IMR-90 (cell line): ENCODE measurements around the gene TUBGCP2. TPM values are rescaled to one million over a fixed set of nuclear protein-coding genes. Genes with fewer than 3 reads are reported as not detected.

Experiments used
- ATAC-seq: fragments of 200-7000 bp; cut with Tn5 transposase; 2 replicates; pipeline ENCODE4 v1.9.1; 2020; ENCODE audit warnings: low read depth, mild to moderate bottlenecking, moderate library complexity
- BruUV-seq: library from RNA; stranded (reverse); fragments of 400-500 nt; replicated peaks from 2 replicates; lab custom pipeline; 2021; lab: Mats Ljungman, UMichigan
- CTCF ChIA-PET: fragments of 300-600 bp; formaldehyde crosslinking; extraction: SDS; loops from one replicate; lab custom pipeline; 2021; ENCODE audit warnings: antibody characterized with exemption; lab: Yijun Ruan, JAX
- POLR2A ChIA-PET: fragments of 300-600 bp; sonication (Branson Sonifier 250); formaldehyde crosslinking; loops from one replicate; lab custom pipeline; 2022; ENCODE audit warnings: antibody characterized with exemption; ENCODE audit not compliant: unreplicated experiment; lab: Charles Lee
- DNase-seq: peaks from one replicate; pipeline ENCODE4 v3.0.0; 2013
- H2AFZ ChIP-seq: replicated peaks from 2 replicates; pipeline ENCODE3; 2013; ENCODE audit warnings: low read length, mild to moderate bottlenecking; ENCODE audit not compliant: poor library complexity
- H2AK5ac ChIP-seq: 2 replicates; pipeline ENCODE4 v1.6.1; 2013; ENCODE audit warnings: low read depth, low read length, inconsistent platforms
- H2AK9ac ChIP-seq: replicated peaks from 2 replicates; pipeline ENCODE3; 2013; ENCODE audit warnings: mild to moderate bottlenecking, low read depth, low read length, moderate library complexity; ENCODE audit not compliant: poor library complexity
- H2BK120ac ChIP-seq: 2 replicates; pipeline ENCODE4 v1.6.1; 2013; ENCODE audit warnings: low read depth, low read length, inconsistent platforms
- H2BK15ac ChIP-seq: 3 replicates; pipeline ENCODE4 v1.6.1; 2013; ENCODE audit warnings: low read depth, low read length, inconsistent platforms
- H2BK20ac ChIP-seq: 2 replicates; pipeline ENCODE4 v1.6.1; 2013; ENCODE audit warnings: low read depth, mild to moderate bottlenecking, inconsistent platforms, low read length, moderate library complexity
- H2BK5ac ChIP-seq: 2 replicates; pipeline ENCODE4 v1.6.1; 2013; ENCODE audit warnings: mild to moderate bottlenecking, low read depth, low read length, inconsistent platforms; ENCODE audit not compliant: poor library complexity, severe bottlenecking
- H3K14ac ChIP-seq: replicated peaks from 2 replicates; pipeline ENCODE4 v1.6.1; 2013; ENCODE audit warnings: low read depth, low read length, inconsistent platforms
- H3K18ac ChIP-seq: 2 replicates; pipeline ENCODE4 v1.6.1; 2013; ENCODE audit warnings: low read depth, low read length, control low read depth
- H3K23ac ChIP-seq: 2 replicates; pipeline ENCODE4 v1.6.1; 2013; ENCODE audit warnings: low read depth, low read length, inconsistent platforms
- H3K27ac ChIP-seq: 2 replicates; pipeline ENCODE4 v1.5.1; 2013; ENCODE audit warnings: mild to moderate bottlenecking, control low read depth, low read length; ENCODE audit not compliant: insufficient read depth
- H3K27me3 ChIP-seq: 2 replicates; pipeline ENCODE4 v1.6.1; 2013; ENCODE audit warnings: low read length; ENCODE audit not compliant: control insufficient read depth, insufficient read depth
- H3K36me3 ChIP-seq: 2 replicates; pipeline ENCODE4 v1.6.1; 2013; ENCODE audit warnings: low read length, mixed read lengths; ENCODE audit not compliant: control insufficient read depth, insufficient read depth
- H3K4ac ChIP-seq: 2 replicates; pipeline ENCODE4 v1.6.1; 2013; ENCODE audit warnings: low read depth, low read length, inconsistent platforms
- H3K4me1 ChIP-seq: 2 replicates; pipeline ENCODE4 v1.6.1; 2013; ENCODE audit warnings: low read length, mixed read lengths; ENCODE audit not compliant: control insufficient read depth, insufficient read depth
- H3K4me2 ChIP-seq: 2 replicates; pipeline ENCODE4 v1.6.1; 2013; ENCODE audit warnings: low read depth, mild to moderate bottlenecking, control low read depth, low read length, moderate library complexity
- H3K4me3 ChIP-seq: 2 replicates; pipeline ENCODE4 v1.5.1; 2013; ENCODE audit warnings: low read depth, mild to moderate bottlenecking, control low read depth, low read length, moderate library complexity; ENCODE audit not compliant: insufficient read depth
- H3K56ac ChIP-seq: 2 replicates; pipeline ENCODE4 v1.6.1; 2013; ENCODE audit warnings: low read length, inconsistent platforms; ENCODE audit not compliant: insufficient read depth; ENCODE audit errors: extremely low read depth
- H3K79me1 ChIP-seq, 2 experiments: 2 replicates each; pipeline ENCODE4 v1.6.1; 2013; ENCODE audit warnings: low read length in 2 of 2, inconsistent platforms in 1 of 2, low read depth in 1 of 2
- H3K9ac ChIP-seq: 2 replicates; pipeline ENCODE4 v1.6.1; 2013; ENCODE audit warnings: low read depth, low read length, control low read depth
- H3K9me1 ChIP-seq: 2 replicates; pipeline ENCODE4 v1.6.1; 2013; ENCODE audit warnings: low read length, inconsistent platforms; ENCODE audit not compliant: insufficient read depth
- H3K9me3 ChIP-seq: 2 replicates; pipeline ENCODE4 v1.6.1; 2013; ENCODE audit warnings: low read length; ENCODE audit not compliant: control insufficient read depth, insufficient read depth
- H4K20me1 ChIP-seq: 2 replicates; pipeline ENCODE4 v1.6.1; 2013; ENCODE audit warnings: low read length, inconsistent platforms; ENCODE audit not compliant: insufficient read depth
- H4K5ac ChIP-seq: 2 replicates; pipeline ENCODE4 v1.6.1; 2013; ENCODE audit warnings: mild to moderate bottlenecking, low read depth, low read length, control low read depth
- H4K8ac ChIP-seq, 2 experiments: 2 replicates each; pipeline ENCODE4 v1.6.1; 2013; ENCODE audit warnings: low read depth in 2 of 2, low read length in 2 of 2, control low read depth in 1 of 2, inconsistent platforms in 1 of 2
- H4K91ac ChIP-seq: 2 replicates; pipeline ENCODE4 v1.6.1; 2013; ENCODE audit warnings: low read depth, low read length, inconsistent platforms; ENCODE audit not compliant: insufficient read depth
- BHLHE40 ChIP-seq: fragments of 150-350 bp; IDR thresholded peaks from 2 replicates; pipeline ENCODE4 v1.6.1; 2016; ENCODE audit warnings: mild to moderate bottlenecking, low read depth, low read length
- CEBPB ChIP-seq: IDR thresholded peaks from 2 replicates; pipeline ENCODE4 v1.6.1; 2012; ENCODE audit warnings: low read depth, low read length, improper control_type of control experiment
- CHD1 ChIP-seq: IDR thresholded peaks from 2 replicates; pipeline ENCODE4 v1.6.1; 2012; ENCODE audit warnings: low read depth, low read length, improper control_type of control experiment
- ELK1 ChIP-seq: fragments of 150-350 bp; IDR thresholded peaks from 2 replicates; pipeline ENCODE4 v1.6.1; 2016; ENCODE audit warnings: low read depth, mild to moderate bottlenecking, low read length, moderate library complexity, borderline replicate concordance
- FOS ChIP-seq: fragments of 150-350 bp; IDR thresholded peaks from 2 replicates; pipeline ENCODE4 v1.6.1; 2016; ENCODE audit warnings: low read depth, low read length
- MAFK ChIP-seq: IDR thresholded peaks from 2 replicates; pipeline ENCODE4 v1.6.1; 2012; ENCODE audit warnings: low read depth, low read length, improper control_type of control experiment
- MAZ ChIP-seq: IDR thresholded peaks from 2 replicates; pipeline ENCODE4 v1.6.1; 2012; ENCODE audit warnings: low read depth, mild to moderate bottlenecking, low read length, improper control_type of control experiment, moderate library complexity, borderline replicate concordance
- MXI1 ChIP-seq: IDR thresholded peaks from 2 replicates; pipeline ENCODE4 v1.6.1; 2012; ENCODE audit warnings: low read depth, mild to moderate bottlenecking, low read length, moderate library complexity, borderline replicate concordance
- NFE2L2 ChIP-seq: fragments of 150-350 bp; IDR thresholded peaks from 2 replicates; pipeline ENCODE4 v1.6.1; 2016; ENCODE audit warnings: low read depth, mild to moderate bottlenecking, low read length
- POLR2A ChIP-seq: IDR thresholded peaks from 2 replicates; pipeline ENCODE4 v1.6.1; 2012; ENCODE audit warnings: mild to moderate bottlenecking, low read depth, low read length
- RAD21 ChIP-seq: IDR thresholded peaks from 2 replicates; pipeline ENCODE4 v1.6.1; 2012; ENCODE audit warnings: low read length, improper control_type of control experiment
- RCOR1 ChIP-seq: IDR thresholded peaks from 2 replicates; pipeline ENCODE4 v1.6.1; 2012; ENCODE audit warnings: mild to moderate bottlenecking, low read length, improper control_type of control experiment; ENCODE audit not compliant: insufficient replicate concordance
- RFX5 ChIP-seq: IDR thresholded peaks from 2 replicates; pipeline ENCODE4 v1.8.0; 2012; ENCODE audit warnings: low read depth, mild to moderate bottlenecking, low read length, moderate library complexity
- SMC3 ChIP-seq: fragments of 150-350 bp; IDR thresholded peaks from 2 replicates; pipeline ENCODE4 v1.6.1; 2016; ENCODE audit warnings: low read depth, mild to moderate bottlenecking, antibody characterized with exemption, low read length, moderate library complexity
- WGBS, 2 experiments: methylation state at CpG; one replicate each; pipeline versions ENCODE4 v1.1.5 to v1.1.7; 2013; ENCODE audit warnings: missing lambda C conversion rate in 2 of 2; ENCODE audit not compliant: insufficient read length in 1 of 2; ENCODE audit errors: extremely low coverage in 2 of 2; 5-methylcytosine and 5-hydroxymethylcytosine counted together
- dilution Hi-C: fragments of 300-500 bp; cut with HindIII; formaldehyde crosslinking; loops from one replicate; pipeline ENCODE4 v1.14.3; 2018; ENCODE audit warnings: low sequenced_read_pairs; ENCODE audit not compliant: unreplicated experiment
- in situ Hi-C: fragments of 300-500 bp; cut with MboI; formaldehyde crosslinking; loops from 3 replicates; pipeline ENCODE4 v1.14.3; 2019; ENCODE audit warnings: low sequenced_read_pairs, inconsistent platforms, mixed read lengths
- intact Hi-C: fragments of 100-400 bp; cut with micrococcal nuclease; formaldehyde crosslinking; loops from 2 replicates; pipeline ENCODE4 v1.10.0; 2022
- polyA plus RNA-seq, 3 experiments: library from polyadenylated mRNA; depleted of rRNA; stranded (reverse); fragments of >200 nt; gene quantifications; 2 replicates each; pipeline ENCODE4 v1.2.3, GENCODE V29; 2012; ENCODE audit warnings: low replicate concordance in 1 of 3
- total RNA-seq: library from RNA; depleted of rRNA; stranded (reverse); fragments of >200 nt; gene quantifications from 2 replicates; pipeline ENCODE4 v1.2.3, GENCODE V29; 2012
- TF ChIP-seq, protein P1 (sequence below): conservative IDR thresholded peaks from 2 replicates; pipeline ENCODE4 v1.5.1; 2012; ENCODE audit warnings: mild to moderate bottlenecking, low read depth, low read length, improper control_type of control experiment
- TF ChIP-seq, protein P2 (sequence below): fragments of 150-350 bp; IDR thresholded peaks from 2 replicates; pipeline ENCODE4 v1.6.1; 2017; ENCODE audit warnings: mild to moderate bottlenecking, antibody characterized with exemption, low read length, low read depth

The TUBGCP2 gene
- total and polyA plus RNA-seq, 2 of the 4 experiments (the other 2 are of a cell fraction): 48.1 to 72.6 TPM

DNA sequence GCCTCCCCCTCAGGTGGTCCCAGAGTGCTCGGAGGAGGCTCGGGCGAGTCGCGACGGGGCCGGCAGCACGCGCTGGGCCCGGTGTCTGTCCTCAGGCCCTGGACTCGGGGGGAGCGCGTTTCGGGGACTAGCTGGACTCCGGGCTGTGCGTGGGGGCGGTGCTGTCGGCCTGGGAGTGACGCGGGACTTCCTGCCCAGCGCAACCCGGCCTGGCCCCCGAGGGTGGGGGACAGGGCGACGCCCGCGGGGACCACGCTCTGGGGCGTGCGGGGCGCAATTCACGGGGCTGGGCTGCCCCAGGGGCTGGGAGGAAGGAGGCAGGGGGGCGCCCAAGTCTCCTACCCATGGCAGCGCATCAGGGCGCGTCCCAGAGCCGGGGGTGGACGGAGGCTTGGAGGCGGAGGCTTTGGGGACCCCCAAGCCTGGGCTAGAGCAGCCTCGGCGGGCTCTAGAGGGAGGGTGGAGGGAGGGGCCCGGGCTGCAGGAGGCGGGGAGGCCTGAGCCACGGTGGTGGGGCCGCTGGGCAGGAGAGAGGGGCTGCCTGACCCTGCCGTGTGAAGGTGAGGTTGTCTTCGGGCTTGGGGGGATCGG, 73.3 kb downstream of the TUBGCP2 start:
- Histone ChIP-seq H3K9ac (no peak overlapping the region), H3K4me2 (no peak overlapping the region), H2BK5ac (no peak overlapping the region), H3K4me1 (peaks cover 5% of the 10 kb centered on the region; the same call in 1 of the 2 replicates), H3K27me3 (peaks cover 80% of the 10 kb centered on the region), H2BK15ac (no peak overlapping the region), H3K4ac (no peak overlapping the region), H3K23ac (no peak overlapping the region), H4K5ac (no peak overlapping the region), H2AK5ac (no peak overlapping the region), H4K91ac (no peak overlapping the region), H3K27ac (no peak overlapping the region), H2AFZ (peak overlapping the region; percentile 68), H3K18ac (no peak overlapping the region), H3K4me3 (no peak overlapping the region), H3K56ac (no peak overlapping the region), H3K9me3 (peaks cover 4% of the 10 kb centered on the region; the same call in 1 of the 2 replicates), H3K36me3 (no peaks in the 10 kb centered on the region), H4K20me1 (no peaks in the 10 kb centered on the region), H2BK120ac (no peak overlapping the region), H2BK20ac (no peak overlapping the region), H3K9me1 (no peaks in the 10 kb centered on the region), H3K79me1 (no peaks in the 10 kb centered on the region), H2AK9ac (no peak overlapping the region), H3K14ac (no peak overlapping the region), H4K8ac (no peak overlapping the region)
- TF ChIP-seq NFE2L2 (no peak), MXI1 (no peak), POLR2A (no peak), RFX5 (no peak), FOS (no peak), CEBPB (no peak), SMC3 (no peak), MAZ (no peak), BHLHE40 (no peak), RAD21 (no peak), ELK1 (no peak), MAFK (no peak), CHD1 (no peak), RCOR1 (no peak)
- TF ChIP-seq, protein P1, sequence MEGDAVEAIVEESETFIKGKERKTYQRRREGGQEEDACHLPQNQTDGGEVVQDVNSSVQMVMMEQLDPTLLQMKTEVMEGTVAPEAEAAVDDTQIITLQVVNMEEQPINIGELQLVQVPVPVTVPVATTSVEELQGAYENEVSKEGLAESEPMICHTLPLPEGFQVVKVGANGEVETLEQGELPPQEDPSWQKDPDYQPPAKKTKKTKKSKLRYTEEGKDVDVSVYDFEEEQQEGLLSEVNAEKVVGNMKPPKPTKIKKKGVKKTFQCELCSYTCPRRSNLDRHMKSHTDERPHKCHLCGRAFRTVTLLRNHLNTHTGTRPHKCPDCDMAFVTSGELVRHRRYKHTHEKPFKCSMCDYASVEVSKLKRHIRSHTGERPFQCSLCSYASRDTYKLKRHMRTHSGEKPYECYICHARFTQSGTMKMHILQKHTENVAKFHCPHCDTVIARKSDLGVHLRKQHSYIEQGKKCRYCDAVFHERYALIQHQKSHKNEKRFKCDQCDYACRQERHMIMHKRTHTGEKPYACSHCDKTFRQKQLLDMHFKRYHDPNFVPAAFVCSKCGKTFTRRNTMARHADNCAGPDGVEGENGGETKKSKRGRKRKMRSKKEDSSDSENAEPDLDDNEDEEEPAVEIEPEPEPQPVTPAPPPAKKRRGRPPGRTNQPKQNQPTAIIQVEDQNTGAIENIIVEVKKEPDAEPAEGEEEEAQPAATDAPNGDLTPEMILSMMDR: no peak
- TF ChIP-seq, protein P2, sequence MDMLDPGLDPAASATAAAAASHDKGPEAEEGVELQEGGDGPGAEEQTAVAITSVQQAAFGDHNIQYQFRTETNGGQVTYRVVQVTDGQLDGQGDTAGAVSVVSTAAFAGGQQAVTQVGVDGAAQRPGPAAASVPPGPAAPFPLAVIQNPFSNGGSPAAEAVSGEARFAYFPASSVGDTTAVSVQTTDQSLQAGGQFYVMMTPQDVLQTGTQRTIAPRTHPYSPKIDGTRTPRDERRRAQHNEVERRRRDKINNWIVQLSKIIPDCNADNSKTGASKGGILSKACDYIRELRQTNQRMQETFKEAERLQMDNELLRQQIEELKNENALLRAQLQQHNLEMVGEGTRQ: no peak
- ATAC-seq (no peak), DNase-seq (no peak)
- 11% methylated on average over 7 of the region's 48 CpGs; no CpG with 5 or more reads in 1 of the 2 experiments for WGBS, 2 experiments
- no TSS peak for BruUV-seq
- dilution Hi-C loops (no loop called here), in situ Hi-C loops (no loop called here), intact Hi-C loops (no loop called here)
- ChIA-PET POLR2A (no interaction called here), CTCF (no interaction called here)
